Neural progenitor cell (in vitro differentiated cells): Measurements from ENCODE around the gene DBP.

Source experiments
- EZH2 ChIP-seq: fragments of 200-600 bp; sonication (generic); IDR thresholded peaks from 2 replicates; pipeline ENCODE4 v1.6.1; 2017; ENCODE audit warnings: antibody characterized with exemption, mild to moderate bottlenecking, moderate library complexity
- EZH2phosphoT487 ChIP-seq: fragments of 200-600 bp; sonication (generic); IDR thresholded peaks from 2 replicates; pipeline ENCODE4 v1.6.1; 2017; ENCODE audit warnings: antibody characterized with exemption
- TF ChIP-seq, protein P1 (sequence below): fragments of 200-600 bp; sonication (generic); IDR thresholded peaks from 2 replicates; pipeline ENCODE4 v1.5.1; 2017; ENCODE audit warnings: antibody characterized with exemption, mild to moderate bottlenecking

DNA sequence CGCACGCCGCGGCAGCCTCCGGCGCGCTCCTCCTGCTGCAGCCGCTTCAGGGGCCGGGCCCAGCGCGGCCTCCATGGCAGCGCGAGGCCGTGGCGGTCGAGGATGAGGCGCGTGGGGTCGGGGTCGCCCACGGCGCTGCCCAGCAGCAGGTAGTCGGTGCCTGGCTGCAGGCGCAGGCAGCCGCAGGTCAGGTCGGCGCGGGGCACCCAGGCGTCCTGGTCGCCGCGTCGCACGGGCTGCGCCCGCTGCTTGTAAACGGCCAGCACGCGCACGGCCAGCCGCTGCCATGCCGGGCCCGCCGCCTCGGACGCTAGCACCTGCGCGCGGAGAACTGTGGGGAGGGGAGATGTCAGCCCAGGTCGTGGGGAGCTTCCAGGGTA is 24.5 kb upstream of the DBP start:
- TF ChIP-seq, protein P1, sequence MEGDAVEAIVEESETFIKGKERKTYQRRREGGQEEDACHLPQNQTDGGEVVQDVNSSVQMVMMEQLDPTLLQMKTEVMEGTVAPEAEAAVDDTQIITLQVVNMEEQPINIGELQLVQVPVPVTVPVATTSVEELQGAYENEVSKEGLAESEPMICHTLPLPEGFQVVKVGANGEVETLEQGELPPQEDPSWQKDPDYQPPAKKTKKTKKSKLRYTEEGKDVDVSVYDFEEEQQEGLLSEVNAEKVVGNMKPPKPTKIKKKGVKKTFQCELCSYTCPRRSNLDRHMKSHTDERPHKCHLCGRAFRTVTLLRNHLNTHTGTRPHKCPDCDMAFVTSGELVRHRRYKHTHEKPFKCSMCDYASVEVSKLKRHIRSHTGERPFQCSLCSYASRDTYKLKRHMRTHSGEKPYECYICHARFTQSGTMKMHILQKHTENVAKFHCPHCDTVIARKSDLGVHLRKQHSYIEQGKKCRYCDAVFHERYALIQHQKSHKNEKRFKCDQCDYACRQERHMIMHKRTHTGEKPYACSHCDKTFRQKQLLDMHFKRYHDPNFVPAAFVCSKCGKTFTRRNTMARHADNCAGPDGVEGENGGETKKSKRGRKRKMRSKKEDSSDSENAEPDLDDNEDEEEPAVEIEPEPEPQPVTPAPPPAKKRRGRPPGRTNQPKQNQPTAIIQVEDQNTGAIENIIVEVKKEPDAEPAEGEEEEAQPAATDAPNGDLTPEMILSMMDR: no peak
- TF ChIP-seq EZH2: no peak
- no peak for TF ChIP-seq EZH2phosphoT487
